Progenitor cell of endocrine pancreas (in vitro differentiated cells): ENCODE data around the gene OGDHL. TPM values are rescaled to one million over a fixed set of nuclear protein-coding genes. Genes with fewer than 3 reads are reported as not detected.

ENCODE experiments used
- DNase-seq: peaks from one replicate; pipeline ENCODE4 v3.0.0; 2021; ENCODE audit warnings: low spot score; ENCODE audit not compliant: unreplicated experiment
- H3K27ac Mint-ChIP-seq: 2 replicates; pipeline ENCODE4 v1.8.0; 2021; ENCODE audit warnings: mild to moderate bottlenecking, moderate library complexity, mixed read lengths
- H3K27me3 Mint-ChIP-seq: 2 replicates; pipeline ENCODE4 v1.8.0; 2021; ENCODE audit warnings: mixed read lengths
- H3K36me3 Mint-ChIP-seq: 2 replicates; pipeline ENCODE4 v1.8.0; 2022; ENCODE audit warnings: mixed read lengths; ENCODE audit not compliant: insufficient read depth
- H3K4me1 Mint-ChIP-seq: 2 replicates; pipeline ENCODE4 v1.8.0; 2021; ENCODE audit warnings: low read depth, mixed read lengths
- H3K4me3 Mint-ChIP-seq: 2 replicates; pipeline ENCODE4 v1.8.0; 2021; ENCODE audit warnings: low read depth, mild to moderate bottlenecking, moderate library complexity, mixed read lengths
- H3K9me3 Mint-ChIP-seq: 2 replicates; pipeline ENCODE4 v1.8.0; 2021; ENCODE audit warnings: low read depth, mixed read lengths
- total RNA-seq: library from RNA; stranded (reverse); gene quantifications from 2 replicates; pipeline ENCODE4 v1.2.1, GENCODE V29; 2021
- TF ChIP-seq, protein P1 (sequence below): fragments of 200-600 bp; sonication (generic); IDR thresholded peaks from one replicate; pipeline ENCODE4 v1.5.0; 2021; ENCODE audit warnings: antibody characterized with exemption, mild to moderate bottlenecking; ENCODE audit not compliant: unreplicated experiment

OGDHL gene
- total RNA-seq, 1 donor from 2014 or later: 9.1 TPM

DNA sequence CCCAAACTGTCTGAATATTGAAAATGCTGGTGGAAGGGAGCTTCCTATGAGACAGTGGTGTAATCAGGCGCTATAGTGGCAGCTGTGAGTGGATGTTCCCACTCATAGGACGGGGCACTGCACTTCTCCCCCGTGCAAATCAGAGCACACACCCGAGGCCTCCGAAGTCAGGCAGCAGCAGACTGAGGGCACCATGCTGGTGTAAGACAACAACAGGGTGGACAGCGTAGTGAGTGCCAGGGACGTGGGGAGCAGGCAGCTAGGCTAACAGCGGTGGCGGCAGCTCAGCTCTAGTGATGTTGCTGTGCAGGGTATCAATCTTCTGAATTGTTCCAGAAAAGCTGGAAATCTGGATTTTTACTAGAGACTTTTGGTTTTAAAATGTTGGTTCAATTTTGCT is 63.4 kb downstream of the OGDHL start:
- peaks cover 24% of the 10 kb centered on the region for H3K27me3 Mint-ChIP-seq
- H3K27ac Mint-ChIP-seq: no peak overlapping the region
- no peak for DNase-seq
- H3K4me3 Mint-ChIP-seq: no peak overlapping the region
- peaks cover 1% of the 10 kb centered on the region for H3K4me1 Mint-ChIP-seq
- TF ChIP-seq, protein P1, sequence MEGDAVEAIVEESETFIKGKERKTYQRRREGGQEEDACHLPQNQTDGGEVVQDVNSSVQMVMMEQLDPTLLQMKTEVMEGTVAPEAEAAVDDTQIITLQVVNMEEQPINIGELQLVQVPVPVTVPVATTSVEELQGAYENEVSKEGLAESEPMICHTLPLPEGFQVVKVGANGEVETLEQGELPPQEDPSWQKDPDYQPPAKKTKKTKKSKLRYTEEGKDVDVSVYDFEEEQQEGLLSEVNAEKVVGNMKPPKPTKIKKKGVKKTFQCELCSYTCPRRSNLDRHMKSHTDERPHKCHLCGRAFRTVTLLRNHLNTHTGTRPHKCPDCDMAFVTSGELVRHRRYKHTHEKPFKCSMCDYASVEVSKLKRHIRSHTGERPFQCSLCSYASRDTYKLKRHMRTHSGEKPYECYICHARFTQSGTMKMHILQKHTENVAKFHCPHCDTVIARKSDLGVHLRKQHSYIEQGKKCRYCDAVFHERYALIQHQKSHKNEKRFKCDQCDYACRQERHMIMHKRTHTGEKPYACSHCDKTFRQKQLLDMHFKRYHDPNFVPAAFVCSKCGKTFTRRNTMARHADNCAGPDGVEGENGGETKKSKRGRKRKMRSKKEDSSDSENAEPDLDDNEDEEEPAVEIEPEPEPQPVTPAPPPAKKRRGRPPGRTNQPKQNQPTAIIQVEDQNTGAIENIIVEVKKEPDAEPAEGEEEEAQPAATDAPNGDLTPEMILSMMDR: no peak
- no peaks in the 10 kb centered on the region for H3K9me3 Mint-ChIP-seq
- no peaks in the 10 kb centered on the region for H3K36me3 Mint-ChIP-seq

DNA sequence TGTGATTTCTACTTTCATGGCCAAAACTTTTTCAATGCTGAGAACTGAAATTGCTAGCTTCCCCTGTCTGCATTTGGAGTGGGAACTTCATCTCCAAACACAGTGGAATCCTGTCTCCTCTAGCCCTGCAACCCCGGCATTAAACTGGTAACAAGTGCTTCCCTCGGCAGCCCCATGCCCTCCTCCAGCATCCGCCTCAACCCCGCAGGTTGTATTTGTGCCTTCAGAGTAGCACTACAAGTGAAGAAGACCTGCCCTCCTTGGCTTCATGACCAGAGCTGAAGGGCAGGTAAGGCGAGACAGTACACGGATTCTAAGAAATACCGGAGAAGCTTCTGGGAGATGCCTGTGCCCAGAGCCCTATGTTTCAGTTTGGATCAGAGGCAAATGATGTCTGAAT is 65.8 kb downstream of the OGDHL start:
- H3K4me1 Mint-ChIP-seq: peaks cover 1% of the 10 kb centered on the region
- no peak overlapping the region for H3K27ac Mint-ChIP-seq
- H3K9me3 Mint-ChIP-seq: no peaks in the 10 kb centered on the region
- H3K4me3 Mint-ChIP-seq: no peak overlapping the region
- no peak for DNase-seq
- TF ChIP-seq, protein P1: no peak
- H3K27me3 Mint-ChIP-seq: peaks cover 39% of the 10 kb centered on the region
- no peaks in the 10 kb centered on the region for H3K36me3 Mint-ChIP-seq

DNA sequence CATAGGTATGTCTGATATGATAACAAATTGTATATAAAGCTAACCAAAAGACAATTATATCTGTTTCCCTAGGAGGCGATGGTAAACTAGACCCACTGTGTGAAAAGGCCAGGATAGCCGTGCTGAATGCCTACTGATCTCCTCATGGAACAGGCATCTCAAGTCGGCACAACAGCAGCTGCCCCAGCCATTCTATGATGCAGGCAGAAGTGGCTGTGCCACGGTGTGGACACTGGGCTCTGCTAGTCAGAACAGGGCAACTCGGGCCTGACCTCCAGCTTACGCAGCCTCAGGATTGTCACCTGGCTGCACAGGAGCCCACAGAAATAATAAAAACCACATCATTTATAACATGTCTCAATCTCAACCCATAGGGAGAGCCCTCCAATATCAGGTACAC is 67.7 kb downstream of the OGDHL start:
- no peaks in the 10 kb centered on the region for H3K9me3 Mint-ChIP-seq
- H3K27me3 Mint-ChIP-seq: peaks cover 55% of the 10 kb centered on the region
- no peaks in the 10 kb centered on the region for H3K36me3 Mint-ChIP-seq
- H3K27ac Mint-ChIP-seq: no peak overlapping the region
- TF ChIP-seq, protein P1: no peak
- no peak for DNase-seq
- no peaks in the 10 kb centered on the region for H3K4me1 Mint-ChIP-seq
- no peak overlapping the region for H3K4me3 Mint-ChIP-seq

GRCh38 chr10:49691588-49691987 is 70.5 kb downstream of the OGDHL start:
- Mint-ChIP-seq H3K36me3 (no peaks in the 10 kb centered on the region), H3K27ac (no peak overlapping the region), H3K4me1 (peaks cover 6% of the 10 kb centered on the region), H3K4me3 (no peak overlapping the region), H3K27me3 (peaks cover 76% of the 10 kb centered on the region), H3K9me3 (no peaks in the 10 kb centered on the region)
- TF ChIP-seq, protein P1: no peak
- no peak for DNase-seq

DNA sequence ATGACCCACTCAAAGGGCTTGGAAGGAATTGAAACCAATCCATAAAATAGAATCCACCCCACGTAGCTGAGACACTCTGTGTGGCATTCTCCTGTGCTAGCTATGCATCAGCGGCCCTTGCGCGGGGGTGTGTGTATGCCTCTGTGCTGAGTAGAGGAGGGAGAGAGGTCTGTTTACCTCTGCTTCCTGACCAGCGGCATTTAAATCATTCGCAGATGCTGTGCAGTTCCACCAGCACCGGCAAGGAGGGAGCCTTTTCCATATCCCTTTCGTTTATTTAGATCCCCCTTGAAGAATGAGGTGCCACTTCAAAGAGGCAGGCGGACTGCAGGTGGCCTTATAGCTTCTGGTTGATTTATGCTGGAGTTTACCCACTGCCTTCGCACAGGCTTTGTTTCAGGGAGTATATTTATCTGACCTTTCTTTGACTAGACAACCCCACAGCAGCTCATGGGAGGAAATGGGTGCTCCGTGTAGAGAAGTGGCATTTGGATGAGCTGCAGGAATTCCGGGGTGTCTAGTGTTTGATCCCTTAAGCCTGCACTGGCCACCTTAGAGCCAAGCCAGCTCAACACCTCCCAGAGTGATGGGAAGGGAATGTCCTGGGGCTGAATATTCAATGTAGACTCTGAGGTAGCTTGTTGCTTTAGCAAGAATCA is 71.3 kb downstream of the OGDHL start:
- Mint-ChIP-seq H3K27ac (no peak overlapping the region), H3K27me3 (peaks cover 70% of the 10 kb centered on the region), H3K4me1 (peaks cover 6% of the 10 kb centered on the region), H3K9me3 (no peaks in the 10 kb centered on the region), H3K36me3 (no peaks in the 10 kb centered on the region), H3K4me3 (no peak overlapping the region)
- no peak for DNase-seq
- TF ChIP-seq, protein P1: no peak
